Ovary (tissue), 9 donors: ENCODE data around the gene CHMP6. TPM values are rescaled to one million over a fixed set of nuclear protein-coding genes. Genes with fewer than 3 reads are reported as not detected.

Source experiments
- DNase-seq, 5 donors: peaks; one replicate each; pipeline ENCODE4 v3.0.0-alpha.2; 2019 to 2020
- H3K27ac ChIP-seq, 2 donors: fragments of 200-600 bp; one replicate each; pipeline versions ENCODE4 v1.5.1 to v1.8.0; 2019 to 2022
- H3K27me3 ChIP-seq: fragments of 200-600 bp; one replicate; pipeline ENCODE4 v1.8.0; 2022
- H3K36me3 ChIP-seq: fragments of 200-600 bp; sonication (generic); one replicate; pipeline ENCODE4 v1.5.1; 2019
- H3K4me1 ChIP-seq: one replicate; pipeline ENCODE4 v1.8.1; 2013; ENCODE audit warnings: mild to moderate bottlenecking, moderate library complexity; ENCODE audit not compliant: insufficient read depth
- H3K4me3 ChIP-seq: fragments of 200-600 bp; sonication (generic); one replicate; pipeline ENCODE4 v1.5.1; 2017
- H3K9me3 ChIP-seq, 2 donors: fragments of 200-600 bp in 1 of 2; sonication (generic) in 1 of 2; one replicate each; pipeline versions ENCODE4 v1.5.1 to v1.8.1; 2013 to 2019; ENCODE audit warnings: mild to moderate bottlenecking in 1 of 2, moderate library complexity in 1 of 2
- POLR2A ChIP-seq: fragments of 450-650 bp; IDR thresholded peaks from one replicate; pipeline ENCODE4 v1.6.1; 2017; ENCODE audit warnings: antibody characterized with exemption, mild to moderate bottlenecking, moderate library complexity
- WGBS, 3 donors: extraction: QIAGEN DNeasy Blood & Tissue Kit in 1 of 3; methylation state at CpG; one replicate each; pipeline versions ENCODE4 v1.1.5 to v1.1.7; 2013 to 2017; 5-methylcytosine and 5-hydroxymethylcytosine counted together
- intact Hi-C, 4 donors: fragments of 100-400 bp; cut with DNase I; formaldehyde crosslinking; loops; one replicate each; pipeline versions ENCODE4 v1.11.0 to v1.15.1; 2022 to 2023
- polyA plus RNA-seq, 2 donors: library from polyadenylated mRNA; stranded (reverse); fragments of 200-250 nt in 1 of 2; fragments of 350-450 nt in 1 of 2; fragmentation: Illumina TruSeq in 1 of 2; extraction: RNeasy Lipid Tissue Mini Kit (QIAGEN cat#74804) in 1 of 2; gene quantifications; one replicate each; pipeline ENCODE4 v1.2.3, GENCODE V29; 2013 to 2014
- total RNA-seq, 7 donors: library from RNA; depleted of rRNA in 2 of 7; stranded (reverse); fragments of >200 nt in 2 of 7; fragmentation: NEBNext Ultra II Directional in 3 of 7; extraction: Animal tissue kit (Norgen Biotek cat#: 25700) in 3 of 7; gene quantifications; one replicate each; pipeline versions ENCODE4 v1.1.0 to v1.2.4, GENCODE V29; 2016 to 2023
- donor health status: DM: no; HTN: no; CAD: no; lungs with moderate emphysema.
- donor health status: DM: no; HTN: no; CAD: no.
- donor health status: Bipolar disorder and iron deficiency.
- donor health status: DM: yes; HTN: yes; CAD: no.
- donor health status: DM: no; HTN: no; CAD: no.
- donor health status: DM: yes; HTN: yes; CAD: no.

Gene CHMP6
- total and polyA plus RNA-seq, 9 donors = 18.5 to 29.7 (median 26.5) TPM

DNA sequence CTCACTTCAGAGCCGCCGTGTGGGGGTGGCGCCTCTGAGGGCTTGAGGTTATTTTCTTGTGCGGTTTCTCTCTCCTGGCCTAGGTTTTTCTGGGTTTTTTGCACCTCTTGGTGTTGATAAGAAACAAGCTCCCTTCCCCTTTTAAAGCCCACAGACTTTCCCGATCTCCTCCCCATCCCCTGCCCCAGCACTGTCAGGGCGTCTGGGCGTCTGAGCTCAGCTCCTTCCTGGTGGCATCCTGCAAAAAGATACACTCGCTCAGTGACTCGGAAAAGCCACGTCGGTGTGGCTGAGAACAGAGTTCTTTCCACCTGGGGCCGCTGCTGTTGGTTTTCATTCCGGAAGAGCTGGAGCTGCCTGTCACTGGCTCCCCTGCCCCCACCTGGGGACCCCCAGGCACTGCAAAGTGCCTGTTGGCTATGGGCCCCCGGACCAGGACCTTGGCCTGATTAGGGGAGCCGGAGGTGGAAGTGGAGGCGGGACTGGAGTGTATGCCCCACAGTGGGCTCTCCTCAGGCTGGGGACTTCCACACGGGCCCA lies 57.8 kb downstream of the CHMP6 start:
- WGBS, 3 donors = 70 to 79% (median 73%) methylated on average over 17 of the region's 17 CpGs
- TF ChIP-seq POLR2A = no peak
- Histone ChIP-seq H3K27ac (no peak overlapping the region), H3K4me3 (no peak overlapping the region), H3K36me3 (no peaks in the 10 kb centered on the region), H3K27me3 (no peaks in the 10 kb centered on the region), H3K9me3 (no peaks in the 10 kb centered on the region), H3K4me1 (peaks cover 5% of the 10 kb centered on the region)
- DNase-seq = no peak
- intact Hi-C loops = no loop called here

Other genes starting within 250 kb of the CHMP6 start
- 10 to 100 TPM; 13.8 to 80.6 (median 30.1) TPM for gene BAIAP2, start 43.3 kb downstream of the CHMP6 start, total RNA-seq
- 10 to 100 TPM; 12.0 to 21.5 TPM for gene BAIAP2, start 43.3 kb downstream of the CHMP6 start, polyA plus RNA-seq
- gene PVALEF, start 173.7 kb downstream of the CHMP6 start, total RNA-seq = not detected
- not detected for gene PVALEF, start 173.7 kb downstream of the CHMP6 start, polyA plus RNA-seq
- gene AATK, start 174.4 kb downstream of the CHMP6 start, total RNA-seq = 1 to 10 TPM in 5 of 7 donors, under 1 TPM in 2; 0.23 to 3.1 (median 1.7) TPM
- gene AATK, start 174.4 kb downstream of the CHMP6 start, polyA plus RNA-seq = 1 to 10 TPM in 1 of 2 donors, under 1 TPM in 1; 0.33 to 1.5 TPM
- 10 to 100 TPM in 3 of 7 donors, 1 to 10 TPM in 4; 5.5 to 10.7 (median 8.8) TPM for gene CEP131, start 231.1 kb downstream of the CHMP6 start, total RNA-seq
- gene CEP131, start 231.1 kb downstream of the CHMP6 start, polyA plus RNA-seq = 1 to 10 TPM in 1 of 2 donors, under 1 TPM in 1; 0.22 to 9.9 TPM
- 10 to 100 TPM; 15.8 to 30.2 (median 25.3) TPM for gene TEPSIN, start 247.2 kb downstream of the CHMP6 start, total RNA-seq
- 10 to 100 TPM in 1 of 2 donors, 1 to 10 TPM in 1; 2.5 to 21.8 TPM for gene TEPSIN, start 247.2 kb downstream of the CHMP6 start, polyA plus RNA-seq
- 10 to 100 TPM; 26.6 to 66.3 (median 33.9) TPM for gene NDUFAF8, start 247.5 kb downstream of the CHMP6 start, total RNA-seq
- 10 to 100 TPM; 14.6 to 53.4 TPM for gene NDUFAF8, start 247.5 kb downstream of the CHMP6 start, polyA plus RNA-seq